Heart left ventricle (tissue), 16 donors: ENCODE results near the gene MAGEB17. TPM values are rescaled to one million over a fixed set of nuclear protein-coding genes. Genes with fewer than 3 reads are reported as not detected.

Source experiments
- ATAC-seq, 4 donors: fragments of 200-7000 bp; cut with Tn5 transposase; one replicate each; pipeline ENCODE4 v1.9.1; 2020 to 2022; ENCODE audit warnings: moderate library complexity in 4 of 4, mild to moderate bottlenecking in 3 of 4, moderate number of reproducible peaks in 1 of 4
- DNase-seq, 5 donors: peaks; one replicate each; pipeline ENCODE4 v3.0.0-alpha.2; 2020
- H3K27ac ChIP-seq, 12 donors: fragments of 200-600 bp; sonication (generic) in 4 of 12; one replicate each; pipeline versions ENCODE4 v1.5.0 to v1.8.0; 2016 to 2022; ENCODE audit warnings: mild to moderate bottlenecking in 2 of 12
- H3K27me3 ChIP-seq, 9 donors: fragments of 200-600 bp; sonication (generic) in 2 of 9; one replicate each; pipeline versions ENCODE4 v1.5.1 to v1.8.0; 2016 to 2022; ENCODE audit warnings: mild to moderate bottlenecking in 3 of 9
- H3K36me3 ChIP-seq, 9 donors: fragments of 200-600 bp; sonication (generic) in 2 of 9; one replicate each; pipeline versions ENCODE4 v1.5.0 to v1.8.0; 2018 to 2022; ENCODE audit warnings: mild to moderate bottlenecking in 2 of 9
- H3K4me1 ChIP-seq, 12 donors: fragments of 200-600 bp; sonication (generic) in 4 of 12; one replicate each; pipeline versions ENCODE4 v1.5.0 to v1.8.0; 2016 to 2022; ENCODE audit warnings: mild to moderate bottlenecking in 3 of 12
- H3K4me3 ChIP-seq, 12 donors: fragments of 200-600 bp; sonication (generic) in 4 of 12; one replicate each; pipeline versions ENCODE4 v1.5.0 to v1.8.0; 2017 to 2022; ENCODE audit warnings: mild to moderate bottlenecking in 9 of 12, moderate library complexity in 4 of 12
- H3K9me3 ChIP-seq, 12 donors: fragments of 200-600 bp; sonication (generic) in 4 of 12; one replicate each; pipeline versions ENCODE4 v1.5.0 to v1.8.0; 2016 to 2022; ENCODE audit warnings: mild to moderate bottlenecking in 1 of 12
- CTCF ChIP-seq, 12 donors: fragments of 200-600 bp; sonication (generic) in 4 of 12; IDR thresholded peaks; one replicate each; pipeline versions ENCODE4 v1.5.0 to v1.8.0; 2018 to 2022; ENCODE audit warnings: antibody characterized with exemption in 12 of 12, mild to moderate bottlenecking in 5 of 12
- POLR2A ChIP-seq, 2 donors: fragments of 450-650 bp; IDR thresholded peaks; one replicate each; pipeline ENCODE4 v1.6.1; 2017; ENCODE audit warnings: antibody characterized with exemption in 2 of 2, mild to moderate bottlenecking in 2 of 2, moderate library complexity in 2 of 2
- WGBS, 4 donors: extraction: QIAGEN DNeasy Blood & Tissue Kit in 2 of 4; methylation state at CpG; one replicate each; pipeline versions ENCODE4 v1.1.5 to v1.1.7; 2013 to 2018; 5-methylcytosine and 5-hydroxymethylcytosine counted together
- intact Hi-C, 10 donors: fragments of 100-400 bp; cut with DNase I; formaldehyde crosslinking; loops; one replicate each; pipeline versions ENCODE4 v1.11.1 to v1.14.2; 2022
- polyA plus RNA-seq, 2 donors: library from polyadenylated mRNA; stranded (reverse); fragments of 200-250 nt; gene quantifications; one replicate each; pipeline ENCODE4 v1.2.3, GENCODE V29; 2013
- total RNA-seq, 9 donors: library from RNA; depleted of rRNA in 2 of 9; stranded (reverse); fragments of >200 nt in 2 of 9; fragmentation: NEBNext Ultra II Directional in 3 of 9; extraction: Animal tissue kit (Norgen Biotek cat#: 25700) in 3 of 9; gene quantifications; one replicate each; pipeline versions ENCODE4 v1.1.0 to v1.2.4, GENCODE V29; 2016 to 2023
- donor health status: ischemic (EF 13 %, LVEDD 7.1; RV severe dilation, severe dysfunction).
- donor health status: healthy with polysubstance abuse.
- donor health status: DM: no; HTN: yes; CAD: no.
- donor health status: DM: no; HTN: no; CAD: no.
- donor health status: ischemic (EF 25% LVEDD 6.9; RV normal size, moderate dysfunction).
- donor health status: ischemic (EF 25% LVEDD 5.7; RV mildly dilated, moderate dysfunction).
- donor health status: healthy.
- donor health status: DM: yes; HTN: yes; CAD: no.
- donor health status: ischemic (EF 35%, LVEDD 5.7; RV mildly dilated, moderate dysfunction).
- donor health status: nonischemic (EF 11% LVEDD 7.7; RV severe dilation, severe dysfunction).
- donor health status: DM: yes; HTN: yes; CAD: no.
- donor health status: PGD.
- donor health status: ischemic (EF 29% LVEDD 5.4; RV normal size, mild dysfunction).
- donor health status: nonischemic (EF 23%, LVEDD 6.1; RV moderate dilation, normal function).

The MAGEB17 gene
- total and polyA plus RNA-seq, 11 donors = 0.14 to 0.19 (median 0.15) TPM; not detected in 8

DNA sequence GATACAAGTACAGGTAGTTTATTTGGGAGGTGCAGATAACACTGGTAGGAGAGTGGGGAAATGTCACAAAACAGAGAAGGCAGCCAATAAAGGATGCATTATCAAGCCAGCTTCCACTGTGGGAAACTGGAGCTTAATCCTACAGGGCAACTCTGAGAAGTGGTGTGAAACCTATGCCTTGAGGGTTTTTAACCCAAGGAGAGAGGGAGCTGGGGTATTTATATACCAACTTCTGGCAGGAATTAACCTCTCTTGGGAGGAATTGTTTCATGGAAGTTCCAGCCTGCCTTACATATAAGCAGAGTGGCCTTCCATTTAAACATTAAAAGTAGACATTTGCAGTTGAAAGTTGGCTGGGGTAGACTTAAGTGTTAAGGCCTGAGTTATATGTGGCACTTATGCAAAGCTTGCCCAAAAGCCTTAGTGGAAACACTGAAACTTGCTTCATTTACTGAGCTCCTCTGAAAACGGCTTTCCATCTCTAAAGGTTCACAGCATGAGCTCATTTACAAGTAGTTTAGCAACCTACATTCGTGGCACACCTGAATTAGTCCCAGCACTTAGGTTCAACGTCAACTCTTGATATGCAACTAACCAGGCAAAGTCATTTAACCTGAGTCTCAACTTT is 19.2 kb downstream of the MAGEB17 start:
- intact Hi-C loops = no loop called here
- no peak for TF ChIP-seq POLR2A (IDR thresholded peaks at IDR 0.05)
- TF ChIP-seq CTCF (IDR thresholded peaks at IDR 0.05) = no peak

GRCh38 chrX:16187024-16187760 is 19.9 kb downstream of the MAGEB17 start:
- H3K4me3 ChIP-seq = no peak overlapping the region
- ATAC-seq (no peak), DNase-seq (no peak)
- H3K4me1 ChIP-seq = no peaks in the 10 kb centered on the region
- WGBS, 4 donors = 53 to 77% (median 71%) methylated on average over 4 of the region's 4 CpGs
- H3K27me3 ChIP-seq = peaks cover 0 to 30% (median 0%) of the 10 kb centered on the region in 9 donors
- no peaks in the 10 kb centered on the region for H3K36me3 ChIP-seq
- intact Hi-C loops = no loop called here
- TF ChIP-seq POLR2A (IDR thresholded peaks at IDR 0.05) (no peak), CTCF (IDR thresholded peaks at IDR 0.05) (no peak)
- no peaks in the 10 kb centered on the region for H3K9me3 ChIP-seq
- no peak overlapping the region for H3K27ac ChIP-seq

More for the DNA sequence above, 19.2 kb downstream of the MAGEB17 start:
- 41 to 56% (median 48%) methylated on average over 3 of the region's 3 CpGs for WGBS, 4 donors
- Histone ChIP-seq H3K4me1 (no peaks in the 10 kb centered on the region), H3K9me3 (no peaks in the 10 kb centered on the region), H3K27ac (no peak overlapping the region), H3K4me3 (no peak overlapping the region), H3K36me3 (no peaks in the 10 kb centered on the region), H3K27me3 (peaks cover 0 to 30% (median 0%) of the 10 kb centered on the region in 9 donors)
- DNase-seq = no peak
- ATAC-seq = no peak

DNA sequence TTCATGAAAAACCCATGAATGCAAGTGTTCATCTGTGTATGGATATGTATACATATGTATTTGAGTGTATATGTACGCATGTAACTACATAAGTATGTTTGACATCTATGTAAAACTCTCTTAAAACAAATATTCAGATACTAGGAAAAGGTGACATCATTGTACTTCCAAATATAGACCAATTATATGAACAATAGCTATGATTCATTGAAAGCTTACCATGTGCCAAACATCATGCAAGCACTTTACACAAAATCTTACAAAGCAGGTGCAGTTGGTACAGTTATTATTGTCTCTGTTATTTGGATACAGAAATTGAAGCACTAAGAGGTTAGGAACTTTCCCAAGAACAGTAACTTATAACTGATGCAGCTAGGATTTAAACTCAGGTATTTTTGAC is 21.4 kb downstream of the MAGEB17 start:
- H3K36me3 ChIP-seq = no peaks in the 10 kb centered on the region
- intact Hi-C loops = no loop called here
- no peaks in the 10 kb centered on the region for H3K4me1 ChIP-seq
- H3K9me3 ChIP-seq = no peaks in the 10 kb centered on the region
- TF ChIP-seq CTCF (IDR thresholded peaks at IDR 0.05) (no peak), POLR2A (IDR thresholded peaks at IDR 0.05) (no peak)
- H3K27ac ChIP-seq = no peak overlapping the region
- H3K4me3 ChIP-seq = no peak overlapping the region
- ATAC-seq (no peak), DNase-seq (no peak)
- WGBS, 4 donors = 0 to 85% (median 50%) methylated on average over 1 of the region's 1 CpG
- peaks cover 0 to 37% (median 0%) of the 10 kb centered on the region in 9 donors for H3K27me3 ChIP-seq

GRCh38 chrX:16191605-16192004 is 24.3 kb downstream of the MAGEB17 start:
- Histone ChIP-seq H3K4me3 (no peak overlapping the region), H3K27me3 (peaks cover 0 to 38% (median 0%) of the 10 kb centered on the region in 9 donors), H3K9me3 (no peaks in the 10 kb centered on the region), H3K27ac (no peak overlapping the region), H3K4me1 (no peaks in the 10 kb centered on the region), H3K36me3 (no peaks in the 10 kb centered on the region)
- no peak for DNase-seq
- WGBS, 4 donors = 82 to 92% (median 89%) methylated on average over 6 of the region's 6 CpGs
- intact Hi-C loops = no loop called here
- TF ChIP-seq CTCF (IDR thresholded peaks at IDR 0.05) = no peak
- TF ChIP-seq POLR2A (IDR thresholded peaks at IDR 0.05) = no peak
- ATAC-seq = no peak
